Caco-2 (cell line): ENCODE results near the gene SMARCAD1. TPM values are rescaled to one million over a fixed set of nuclear protein-coding genes. Genes with fewer than 3 reads are reported as not detected.

Experiments
- BruUV-seq: library from RNA; stranded (reverse); fragments of 400-500 nt; replicated peaks from 2 replicates; lab custom pipeline; 2021; lab: Mats Ljungman, UMichigan
- CTCF ChIA-PET: fragments of 300-600 bp; sonication (Branson Sonifier 250); formaldehyde crosslinking; loops from one replicate; lab custom pipeline; 2022; ENCODE audit warnings: antibody characterized with exemption; lab: Charles Lee
- POLR2A ChIA-PET: fragments of 300-600 bp; sonication (Branson Sonifier 250); formaldehyde crosslinking; loops from one replicate; lab custom pipeline; 2022; ENCODE audit warnings: antibody characterized with exemption; lab: Charles Lee
- DNase-seq, 2 experiments: peaks; one replicate each; pipeline versions ENCODE4 v3.0.0 to v3.0.0-alpha.2; 2020 to 2022
- H3K27me3 ChIP-seq: replicated peaks from 2 replicates; pipeline ENCODE4 v1.6.0; 2011; ENCODE audit warnings: low read length; ENCODE audit not compliant: control insufficient read depth, insufficient read depth
- H3K36me3 ChIP-seq: 2 replicates; pipeline ENCODE4 v1.5.1; 2011; ENCODE audit warnings: low read length; ENCODE audit not compliant: control insufficient read depth, insufficient read depth
- H3K4me1 ChIP-seq: fragments of 250-450 bp; sonication (Bioruptor Pico); 2 replicates; pipeline ENCODE4 v1.5.1; 2020; ENCODE audit warnings: mild to moderate bottlenecking
- H3K4me3 ChIP-seq: 2 replicates; pipeline ENCODE4 v1.5.1; 2011; ENCODE audit warnings: low read depth, mild to moderate bottlenecking, control low read depth, low read length
- H3K9me3 ChIP-seq: fragments of 250-450 bp; sonication (Bioruptor Pico); 2 replicates; pipeline ENCODE4 v1.5.1; 2020; ENCODE audit warnings: mild to moderate bottlenecking, moderate library complexity
- H3K27ac Mint-ChIP-seq: one replicate; pipeline ENCODE4 v1.8.0; 2022; ENCODE audit warnings: mixed read lengths; ENCODE audit not compliant: unreplicated experiment
- H3K27me3 Mint-ChIP-seq: one replicate; pipeline ENCODE4 v1.8.0; 2022; ENCODE audit warnings: mixed read lengths; ENCODE audit not compliant: insufficient read depth, unreplicated experiment
- H3K36me3 Mint-ChIP-seq: one replicate; pipeline ENCODE4 v1.8.0; 2022; ENCODE audit warnings: mild to moderate bottlenecking, mixed read lengths; ENCODE audit not compliant: insufficient read depth, unreplicated experiment
- H3K4me1 Mint-ChIP-seq: one replicate; pipeline ENCODE4 v1.8.0; 2022; ENCODE audit warnings: low read depth, mixed read lengths; ENCODE audit not compliant: unreplicated experiment
- H3K4me3 Mint-ChIP-seq: one replicate; pipeline ENCODE4 v1.8.0; 2022; ENCODE audit warnings: mild to moderate bottlenecking, moderate library complexity, mixed read lengths; ENCODE audit not compliant: unreplicated experiment
- H3K9me3 Mint-ChIP-seq: one replicate; pipeline ENCODE4 v1.8.0; 2022; ENCODE audit warnings: mixed read lengths; ENCODE audit not compliant: unreplicated experiment
- intact Hi-C: fragments of 100-400 bp; cut with micrococcal nuclease; formaldehyde crosslinking; loops from one replicate; pipeline ENCODE4 v1.10.0; 2022; ENCODE audit not compliant: unreplicated experiment
- total RNA-seq: library from RNA; stranded (reverse); gene quantifications from 2 replicates; pipeline ENCODE4 v1.2.3, GENCODE V29; 2022
- TF ChIP-seq, protein P1 (sequence below), 2 experiments: fragments of 200-600 bp in 1 of 2; IDR thresholded peaks; 1 replicate in 1 of 2; 2 replicates in 1 of 2; pipeline versions ENCODE4 v1.5.1 to v1.8.0; 2011 to 2022; ENCODE audit warnings: antibody characterized with exemption in 1 of 2, control low read depth in 1 of 2, inconsistent platforms in 1 of 2, low read depth in 1 of 2, low read length in 1 of 2, mild to moderate bottlenecking in 1 of 2, moderate library complexity in 1 of 2; ENCODE audit not compliant: insufficient read depth in 1 of 2, severe bottlenecking in 1 of 2, unreplicated experiment in 1 of 2

Gene SMARCAD1
- total RNA-seq, 1 experiment from 2014 or later = 31.8 TPM

DNA sequence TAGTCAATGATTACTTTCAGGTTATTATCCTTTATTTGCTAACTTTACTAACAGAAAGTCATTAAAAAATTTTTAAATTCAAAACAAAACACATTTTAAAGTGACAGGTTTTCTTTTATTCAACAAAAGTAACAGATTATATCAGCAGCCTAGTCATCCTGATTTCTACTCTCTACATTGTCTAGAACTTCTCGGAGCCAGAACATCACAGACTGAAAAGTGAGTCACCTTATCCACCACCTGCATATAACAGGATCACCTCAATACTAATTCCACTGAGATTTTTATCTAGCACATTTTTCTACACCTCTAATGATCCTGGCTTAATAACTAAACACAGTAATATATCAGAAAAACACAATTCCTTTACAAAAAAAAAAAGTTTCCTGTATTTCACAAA, 47.9 kb upstream of the SMARCAD1 start:
- Mint-ChIP-seq H3K27me3 (no peaks in the 10 kb centered on the region), H3K4me1 (no peaks in the 10 kb centered on the region), H3K4me3 (no peak overlapping the region), H3K36me3 (no peaks in the 10 kb centered on the region), H3K9me3 (no peaks in the 10 kb centered on the region), H3K27ac (no peak overlapping the region)
- no TSS peak for BruUV-seq
- no peaks in the 10 kb centered on the region for H3K9me3 ChIP-seq
- H3K4me3 ChIP-seq = no peak overlapping the region
- CTCF ChIA-PET = no interaction called here
- no peak for DNase-seq
- H3K27me3 ChIP-seq = no peaks in the 10 kb centered on the region
- no peaks in the 10 kb centered on the region for H3K36me3 ChIP-seq
- POLR2A ChIA-PET = no interaction called here
- H3K4me1 ChIP-seq = no peaks in the 10 kb centered on the region
- intact Hi-C loops = no loop called here
- TF ChIP-seq, protein P1, sequence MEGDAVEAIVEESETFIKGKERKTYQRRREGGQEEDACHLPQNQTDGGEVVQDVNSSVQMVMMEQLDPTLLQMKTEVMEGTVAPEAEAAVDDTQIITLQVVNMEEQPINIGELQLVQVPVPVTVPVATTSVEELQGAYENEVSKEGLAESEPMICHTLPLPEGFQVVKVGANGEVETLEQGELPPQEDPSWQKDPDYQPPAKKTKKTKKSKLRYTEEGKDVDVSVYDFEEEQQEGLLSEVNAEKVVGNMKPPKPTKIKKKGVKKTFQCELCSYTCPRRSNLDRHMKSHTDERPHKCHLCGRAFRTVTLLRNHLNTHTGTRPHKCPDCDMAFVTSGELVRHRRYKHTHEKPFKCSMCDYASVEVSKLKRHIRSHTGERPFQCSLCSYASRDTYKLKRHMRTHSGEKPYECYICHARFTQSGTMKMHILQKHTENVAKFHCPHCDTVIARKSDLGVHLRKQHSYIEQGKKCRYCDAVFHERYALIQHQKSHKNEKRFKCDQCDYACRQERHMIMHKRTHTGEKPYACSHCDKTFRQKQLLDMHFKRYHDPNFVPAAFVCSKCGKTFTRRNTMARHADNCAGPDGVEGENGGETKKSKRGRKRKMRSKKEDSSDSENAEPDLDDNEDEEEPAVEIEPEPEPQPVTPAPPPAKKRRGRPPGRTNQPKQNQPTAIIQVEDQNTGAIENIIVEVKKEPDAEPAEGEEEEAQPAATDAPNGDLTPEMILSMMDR (IDR thresholded peaks at IDR 0.05; ENCODE audit: insufficient read depth in 1 of 2, low read depth in 1 of 2, low read length in 1 of 2, severe bottlenecking in 1 of 2, unreplicated experiment in 1 of 2) = no peak

DNA sequence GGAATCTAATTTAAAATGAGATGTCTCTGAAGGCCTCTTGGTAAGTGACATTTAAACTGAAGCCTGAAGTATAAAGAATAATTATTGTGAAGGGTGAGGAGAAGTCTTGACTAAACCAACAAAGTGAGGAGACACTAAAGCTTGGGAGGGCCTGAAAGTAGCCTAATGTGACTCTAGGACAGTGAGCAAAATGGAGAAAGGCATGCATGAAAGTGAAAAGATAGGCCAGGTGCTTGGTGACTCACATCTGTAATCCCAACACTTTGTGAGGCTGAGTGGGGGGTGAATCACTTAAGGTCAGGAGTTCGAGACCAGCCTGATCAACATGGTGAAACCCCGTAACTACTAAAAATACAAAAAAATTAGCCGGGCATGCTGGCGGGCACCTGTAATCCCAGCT, 46.9 kb upstream of the SMARCAD1 start:
- Histone ChIP-seq H3K27me3 (no peaks in the 10 kb centered on the region), H3K9me3 (no peaks in the 10 kb centered on the region), H3K36me3 (no peaks in the 10 kb centered on the region), H3K4me1 (no peaks in the 10 kb centered on the region), H3K4me3 (no peak overlapping the region)
- H3K27ac Mint-ChIP-seq = no peak overlapping the region
- ChIA-PET CTCF (no interaction called here), POLR2A (no interaction called here)
- no peaks in the 10 kb centered on the region for H3K9me3 Mint-ChIP-seq
- intact Hi-C loops = no loop called here
- TF ChIP-seq, protein P1 (IDR thresholded peaks at IDR 0.05; ENCODE audit: insufficient read depth in 1 of 2, low read depth in 1 of 2, low read length in 1 of 2, severe bottlenecking in 1 of 2, unreplicated experiment in 1 of 2) = no peak
- no peaks in the 10 kb centered on the region for H3K36me3 Mint-ChIP-seq
- BruUV-seq = no TSS peak
- H3K4me3 Mint-ChIP-seq = no peak overlapping the region
- no peaks in the 10 kb centered on the region for H3K27me3 Mint-ChIP-seq
- no peaks in the 10 kb centered on the region for H3K4me1 Mint-ChIP-seq
- DNase-seq = no peak

DNA sequence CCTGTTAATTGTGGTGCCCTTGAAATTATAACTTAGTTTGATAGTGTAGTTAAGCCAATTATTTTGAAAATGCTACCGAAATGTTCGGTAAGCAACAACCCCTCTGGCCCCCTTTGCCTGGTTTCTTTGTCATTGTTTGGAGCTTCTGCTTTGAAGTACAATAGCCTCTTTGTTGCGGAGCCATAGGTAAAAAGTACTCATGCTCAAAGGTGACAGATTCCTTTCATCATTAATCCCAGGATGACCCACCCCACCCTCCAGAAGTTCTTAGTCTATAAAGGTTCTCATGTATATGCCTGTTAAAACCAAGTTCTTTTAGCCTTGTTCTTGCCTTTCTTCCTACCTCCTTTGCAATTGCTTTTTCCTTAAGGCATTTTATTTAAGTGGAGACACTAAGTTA, 42.4 kb upstream of the SMARCAD1 start:
- no peaks in the 10 kb centered on the region for H3K36me3 Mint-ChIP-seq
- intact Hi-C loops = no loop called here
- H3K27me3 Mint-ChIP-seq = no peaks in the 10 kb centered on the region
- H3K9me3 ChIP-seq = no peaks in the 10 kb centered on the region
- no peak overlapping the region for H3K4me3 Mint-ChIP-seq
- TF ChIP-seq, protein P1 (IDR thresholded peaks at IDR 0.05; ENCODE audit: insufficient read depth in 1 of 2, low read depth in 1 of 2, low read length in 1 of 2, severe bottlenecking in 1 of 2, unreplicated experiment in 1 of 2) = no peak
- H3K4me1 Mint-ChIP-seq = no peaks in the 10 kb centered on the region
- no peaks in the 10 kb centered on the region for H3K4me1 ChIP-seq
- H3K27ac Mint-ChIP-seq = no peak overlapping the region
- no peak overlapping the region for H3K4me3 ChIP-seq
- BruUV-seq = no TSS peak
- H3K27me3 ChIP-seq = no peaks in the 10 kb centered on the region
- H3K36me3 ChIP-seq = no peaks in the 10 kb centered on the region
- no peaks in the 10 kb centered on the region for H3K9me3 Mint-ChIP-seq
- POLR2A ChIA-PET = no interaction called here
- DNase-seq = no peak
- CTCF ChIA-PET = no interaction called here
